K562 (cell line): ENCODE data around the gene SRSF6. TPM values are rescaled to one million over a fixed set of nuclear protein-coding genes. Genes with fewer than 3 reads are reported as not detected.

Source experiments
- ELK1 ChIP-seq: sonication (generic); formaldehyde crosslinking; IDR thresholded peaks from 2 replicates; pipeline ENCODE4 v1.8.1; 2022; ENCODE audit warnings: missing genetic modification reagents
- POLR3A ChIP-seq: IDR thresholded peaks from 2 replicates; pipeline ENCODE4 v1.6.1; 2011; ENCODE audit warnings: borderline replicate concordance, mild to moderate bottlenecking, moderate library complexity; ENCODE audit not compliant: insufficient read length, insufficient read depth; ENCODE audit errors: extremely low read depth
- ZNF589 ChIP-seq: fragments of 200-800 bp; sonication (Bioruptor generic); IDR thresholded peaks from 2 replicates; pipeline ENCODE4 v1.6.1; 2016; ENCODE audit warnings: low read depth, missing genetic modification characterization, missing compliant biosample characterization
- polyA plus RNA-seq, 8 experiments: library from polyadenylated mRNA; depleted of rRNA in 4 of 8; stranded (reverse) in 5 of 8; unstranded in 3 of 8; fragments of >200 nt; fragmentation: Nextera tagmentation in 2 of 8; fragmentation: Illumina TruSeq in 1 of 8; extraction: Ambion mirVana in 2 of 8; extraction: Trizol in 1 of 8; gene quantifications; 2 replicates each; pipeline versions ENCODE4 v1.2.1 to v1.2.3, GENCODE V29; 2011 to 2014; ENCODE audit warnings: inconsistent platforms in 1 of 8, missing spikeins in 1 of 8
- total RNA-seq, 7 experiments: library from RNA; depleted of rRNA in 6 of 7; stranded (reverse); fragments of >200 nt in 6 of 7; fragmentation: Illumina TruSeq in 2 of 7; extraction: Trizol in 2 of 7; gene quantifications; 2 replicates each; pipeline versions ENCODE4 v1.2.1 to v1.2.3, GENCODE V29; 2011 to 2021; ENCODE audit warnings: low replicate concordance in 1 of 7
- TF ChIP-seq, protein P1 (sequence below), 3 experiments: fragments of 200-800 bp in 1 of 3; fragments of 250-450 bp in 1 of 3; fragments of 450-650 bp in 1 of 3; sonication (Bioruptor Pico) in 1 of 3; sonication (Bioruptor generic) in 1 of 3; formaldehyde crosslinking in 1 of 3; IDR thresholded peaks; 2 replicates each; pipeline versions ENCODE4 v1.6.1 to v1.8.0; 2016 to 2022; ENCODE audit warnings: mild to moderate bottlenecking in 2 of 3, missing genetic modification characterization in 2 of 3, missing compliant biosample characterization in 1 of 3, moderate library complexity in 1 of 3
- TF ChIP-seq, protein P2 (sequence below): fragments of 450-650 bp; IDR thresholded peaks from 2 replicates; pipeline ENCODE4 v1.6.1; 2016; ENCODE audit warnings: low read depth
- TF ChIP-seq, protein P3 (sequence below): fragments of 250-450 bp; sonication (Bioruptor Pico); IDR thresholded peaks from 2 replicates; pipeline ENCODE4 v1.4.0; 2020; ENCODE audit warnings: mild to moderate bottlenecking, moderate library complexity

Gene SRSF6
- total and polyA plus RNA-seq, 9 of the 15 experiments (the other 6 are each of a cell fraction or from before 2014, with no cell fraction given), result 52.4 to 165 (median 117) TPM

- TF ChIP-seq, protein P1, sequence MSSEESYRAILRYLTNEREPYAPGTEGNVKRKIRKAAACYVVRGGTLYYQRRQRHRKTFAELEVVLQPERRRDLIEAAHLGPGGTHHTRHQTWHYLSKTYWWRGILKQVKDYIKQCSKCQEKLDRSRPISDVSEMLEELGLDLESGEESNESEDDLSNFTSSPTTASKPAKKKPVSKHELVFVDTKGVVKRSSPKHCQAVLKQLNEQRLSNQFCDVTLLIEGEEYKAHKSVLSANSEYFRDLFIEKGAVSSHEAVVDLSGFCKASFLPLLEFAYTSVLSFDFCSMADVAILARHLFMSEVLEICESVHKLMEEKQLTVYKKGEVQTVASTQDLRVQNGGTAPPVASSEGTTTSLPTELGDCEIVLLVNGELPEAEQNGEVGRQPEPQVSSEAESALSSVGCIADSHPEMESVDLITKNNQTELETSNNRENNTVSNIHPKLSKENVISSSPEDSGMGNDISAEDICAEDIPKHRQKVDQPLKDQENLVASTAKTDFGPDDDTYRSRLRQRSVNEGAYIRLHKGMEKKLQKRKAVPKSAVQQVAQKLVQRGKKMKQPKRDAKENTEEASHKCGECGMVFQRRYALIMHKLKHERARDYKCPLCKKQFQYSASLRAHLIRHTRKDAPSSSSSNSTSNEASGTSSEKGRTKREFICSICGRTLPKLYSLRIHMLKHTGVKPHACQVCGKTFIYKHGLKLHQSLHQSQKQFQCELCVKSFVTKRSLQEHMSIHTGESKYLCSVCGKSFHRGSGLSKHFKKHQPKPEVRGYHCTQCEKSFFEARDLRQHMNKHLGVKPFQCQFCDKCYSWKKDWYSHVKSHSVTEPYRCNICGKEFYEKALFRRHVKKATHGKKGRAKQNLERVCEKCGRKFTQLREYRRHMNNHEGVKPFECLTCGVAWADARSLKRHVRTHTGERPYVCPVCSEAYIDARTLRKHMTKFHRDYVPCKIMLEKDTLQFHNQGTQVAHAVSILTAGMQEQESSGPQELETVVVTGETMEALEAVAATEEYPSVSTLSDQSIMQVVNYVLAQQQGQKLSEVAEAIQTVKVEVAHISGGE (CRISPR knock-in tag; IDR thresholded peaks at IDR 0.05), result peak in 1 of 3 experiments; percentile 62; a peak in 1 of 6 replicates
- TF ChIP-seq POLR3A, result no peak
- TF ChIP-seq ZNF589 (CRISPR knock-in tag), result no peak; the same call in 1 of the 2 replicates
- TF ChIP-seq, protein P2, sequence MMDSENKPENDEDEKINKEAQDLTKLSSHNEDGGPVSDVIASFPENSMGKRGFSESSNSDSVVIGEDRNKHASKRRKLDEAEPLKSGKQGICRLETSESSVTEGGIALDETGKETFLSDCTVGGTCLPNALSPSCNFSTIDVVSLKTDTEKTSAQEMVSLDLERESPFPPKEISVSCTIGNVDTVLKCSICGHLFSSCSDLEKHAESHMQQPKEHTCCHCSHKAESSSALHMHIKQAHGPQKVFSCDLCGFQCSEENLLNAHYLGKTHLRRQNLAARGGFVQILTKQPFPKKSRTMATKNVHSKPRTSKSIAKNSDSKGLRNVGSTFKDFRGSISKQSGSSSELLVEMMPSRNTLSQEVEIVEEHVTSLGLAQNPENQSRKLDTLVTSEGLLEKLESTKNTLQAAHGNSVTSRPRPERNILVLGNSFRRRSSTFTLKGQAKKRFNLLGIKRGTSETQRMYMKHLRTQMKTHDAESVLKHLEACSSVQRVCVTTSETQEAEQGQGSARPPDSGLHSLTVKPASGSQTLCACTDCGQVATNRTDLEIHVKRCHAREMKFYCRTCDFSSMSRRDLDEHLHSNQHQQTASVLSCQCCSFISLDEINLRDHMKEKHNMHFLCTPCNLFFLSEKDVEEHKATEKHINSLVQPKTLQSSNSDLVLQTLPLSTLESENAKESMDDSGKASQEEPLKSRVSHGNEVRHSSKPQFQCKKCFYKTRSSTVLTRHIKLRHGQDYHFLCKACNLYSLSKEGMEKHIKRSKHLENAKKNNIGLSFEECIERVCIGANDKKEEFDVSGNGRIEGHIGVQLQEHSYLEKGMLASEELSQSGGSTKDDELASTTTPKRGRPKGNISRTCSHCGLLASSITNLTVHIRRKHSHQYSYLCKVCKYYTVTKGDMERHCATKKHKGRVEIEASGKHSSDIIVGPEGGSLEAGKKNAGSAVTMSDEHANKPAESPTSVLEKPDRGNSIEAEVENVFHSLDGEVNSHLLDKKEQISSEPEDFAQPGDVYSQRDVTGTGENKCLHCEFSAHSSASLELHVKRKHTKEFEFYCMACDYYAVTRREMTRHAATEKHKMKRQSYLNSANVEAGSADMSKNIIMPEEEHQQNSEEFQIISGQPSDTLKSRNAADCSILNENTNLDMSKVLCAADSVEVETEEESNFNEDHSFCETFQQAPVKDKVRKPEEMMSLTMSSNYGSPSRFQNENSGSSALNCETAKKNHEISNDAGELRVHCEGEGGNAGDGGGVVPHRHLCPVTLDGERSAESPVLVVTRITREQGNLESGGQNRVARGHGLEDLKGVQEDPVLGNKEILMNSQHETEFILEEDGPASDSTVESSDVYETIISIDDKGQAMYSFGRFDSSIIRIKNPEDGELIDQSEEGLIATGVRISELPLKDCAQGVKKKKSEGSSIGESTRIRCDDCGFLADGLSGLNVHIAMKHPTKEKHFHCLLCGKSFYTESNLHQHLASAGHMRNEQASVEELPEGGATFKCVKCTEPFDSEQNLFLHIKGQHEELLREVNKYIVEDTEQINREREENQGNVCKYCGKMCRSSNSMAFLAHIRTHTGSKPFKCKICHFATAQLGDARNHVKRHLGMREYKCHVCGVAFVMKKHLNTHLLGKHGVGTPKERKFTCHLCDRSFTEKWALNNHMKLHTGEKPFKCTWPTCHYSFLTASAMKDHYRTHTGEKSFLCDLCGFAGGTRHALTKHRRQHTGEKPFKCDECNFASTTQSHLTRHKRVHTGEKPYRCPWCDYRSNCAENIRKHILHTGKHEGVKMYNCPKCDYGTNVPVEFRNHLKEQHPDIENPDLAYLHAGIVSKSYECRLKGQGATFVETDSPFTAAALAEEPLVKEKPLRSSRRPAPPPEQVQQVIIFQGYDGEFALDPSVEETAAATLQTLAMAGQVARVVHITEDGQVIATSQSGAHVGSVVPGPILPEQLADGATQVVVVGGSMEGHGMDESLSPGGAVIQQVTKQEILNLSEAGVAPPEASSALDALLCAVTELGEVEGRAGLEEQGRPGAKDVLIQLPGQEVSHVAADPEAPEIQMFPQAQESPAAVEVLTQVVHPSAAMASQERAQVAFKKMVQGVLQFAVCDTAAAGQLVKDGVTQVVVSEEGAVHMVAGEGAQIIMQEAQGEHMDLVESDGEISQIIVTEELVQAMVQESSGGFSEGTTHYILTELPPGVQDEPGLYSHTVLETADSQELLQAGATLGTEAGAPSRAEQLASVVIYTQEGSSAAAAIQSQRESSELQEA, result peak; percentile 90
- no peak for TF ChIP-seq ELK1
- TF ChIP-seq, protein P3, sequence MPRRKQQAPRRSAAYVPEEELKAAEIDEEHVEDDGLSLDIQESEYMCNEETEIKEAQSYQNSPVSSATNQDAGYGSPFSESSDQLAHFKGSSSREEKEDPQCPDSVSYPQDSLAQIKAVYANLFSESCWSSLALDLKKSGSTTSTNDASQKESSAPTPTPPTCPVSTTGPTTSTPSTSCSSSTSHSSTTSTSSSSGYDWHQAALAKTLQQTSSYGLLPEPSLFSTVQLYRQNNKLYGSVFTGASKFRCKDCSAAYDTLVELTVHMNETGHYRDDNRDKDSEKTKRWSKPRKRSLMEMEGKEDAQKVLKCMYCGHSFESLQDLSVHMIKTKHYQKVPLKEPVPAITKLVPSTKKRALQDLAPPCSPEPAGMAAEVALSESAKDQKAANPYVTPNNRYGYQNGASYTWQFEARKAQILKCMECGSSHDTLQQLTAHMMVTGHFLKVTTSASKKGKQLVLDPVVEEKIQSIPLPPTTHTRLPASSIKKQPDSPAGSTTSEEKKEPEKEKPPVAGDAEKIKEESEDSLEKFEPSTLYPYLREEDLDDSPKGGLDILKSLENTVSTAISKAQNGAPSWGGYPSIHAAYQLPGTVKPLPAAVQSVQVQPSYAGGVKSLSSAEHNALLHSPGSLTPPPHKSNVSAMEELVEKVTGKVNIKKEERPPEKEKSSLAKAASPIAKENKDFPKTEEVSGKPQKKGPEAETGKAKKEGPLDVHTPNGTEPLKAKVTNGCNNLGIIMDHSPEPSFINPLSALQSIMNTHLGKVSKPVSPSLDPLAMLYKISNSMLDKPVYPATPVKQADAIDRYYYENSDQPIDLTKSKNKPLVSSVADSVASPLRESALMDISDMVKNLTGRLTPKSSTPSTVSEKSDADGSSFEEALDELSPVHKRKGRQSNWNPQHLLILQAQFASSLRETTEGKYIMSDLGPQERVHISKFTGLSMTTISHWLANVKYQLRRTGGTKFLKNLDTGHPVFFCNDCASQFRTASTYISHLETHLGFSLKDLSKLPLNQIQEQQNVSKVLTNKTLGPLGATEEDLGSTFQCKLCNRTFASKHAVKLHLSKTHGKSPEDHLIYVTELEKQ, result no peak
These were observed 777 bp downstream of the SRSF6 start (continued) for GRCh38 chr20:43458422-43458924.
